ENCODE results near the gene ZNF652.
A peak's percentile ranks its signal among the peaks of the same experiment; 100 is the strongest.
"Not testable (repeated sequence)": the region's sequence is repeated elsewhere in the genome, so short reads cannot be mapped to it uniquely, and the experiment has no call there.

Gene ZNF652

DNA sequence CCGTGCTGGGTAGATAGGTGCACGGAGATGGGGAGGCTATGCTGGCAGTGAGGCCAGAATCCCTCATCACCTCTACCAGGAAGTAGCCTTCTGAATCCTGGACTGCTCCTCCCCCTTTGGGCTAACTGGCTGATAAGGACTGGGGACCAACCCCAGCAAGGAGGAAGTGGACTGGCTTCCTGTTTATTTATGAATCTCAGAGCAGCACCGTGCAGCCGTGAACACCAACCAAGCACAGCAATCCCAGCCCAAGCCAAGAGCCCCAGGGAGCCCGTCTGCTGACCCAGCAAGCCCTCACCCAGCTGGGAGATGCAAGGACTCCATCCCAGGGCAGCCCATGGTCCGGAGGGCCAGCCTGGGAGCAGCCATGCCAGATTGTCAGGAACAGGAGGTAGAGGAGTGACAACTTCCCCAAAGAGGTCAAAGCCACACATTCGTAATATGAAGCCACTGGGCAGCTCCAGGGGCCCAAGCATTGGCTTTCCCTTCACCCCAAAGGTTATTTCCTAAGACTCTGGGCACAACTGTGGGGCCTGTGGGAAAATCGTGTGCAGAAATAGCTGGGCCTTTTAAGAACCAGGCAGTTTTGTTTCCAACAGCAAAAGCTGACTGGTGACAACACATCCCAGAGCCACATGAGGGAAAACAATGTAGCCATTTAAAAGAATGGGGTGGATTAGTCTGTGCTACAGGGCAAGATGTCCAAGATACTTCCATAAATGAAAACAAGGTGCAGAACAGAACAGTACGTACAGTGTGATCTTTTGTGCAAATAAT is 28.7 kb upstream of the ZNF652 start:
- Histone ChIP-seq H3F3A (ENCODE audit: control insufficient read depth, insufficient read depth) (0 out of 2 replicates have a peak, but pooled peaks cover 4% of the 10 kb centered on the region), H3K9me2 (replicated peaks; ENCODE audit: control insufficient read depth, low read length) (no peaks in the 10 kb centered on the region), H3K4me1 (ENCODE audit: control insufficient read depth, low read length) (peaks cover 59% of the 10 kb centered on the region), H3K27ac (ENCODE audit: low read depth, low read length) (peak overlapping the region; percentile 83), H3K79me2 (ENCODE audit: control insufficient read depth, low read length) (no peaks in the 10 kb centered on the region), H3K27me3 (ENCODE audit: control insufficient read depth, low read length) (no peaks in the 10 kb centered on the region), H4K20me1 (ENCODE audit: control insufficient read depth, insufficient read depth, low read depth, low read length) (no peaks in the 10 kb centered on the region), H3K4me3 (ENCODE audit: low read length) (peak overlapping the region; percentile 73), H3K36me3 (ENCODE audit: control insufficient read depth, low read length) (no peaks in the 10 kb centered on the region), H3K4me2 (ENCODE audit: low read length) (peak overlapping the region; percentile 95), H3K9me3 (ENCODE audit: control insufficient read depth, insufficient read depth, low read length) (no peaks in the 10 kb centered on the region)
- TF ChIP-seq, protein P1, sequence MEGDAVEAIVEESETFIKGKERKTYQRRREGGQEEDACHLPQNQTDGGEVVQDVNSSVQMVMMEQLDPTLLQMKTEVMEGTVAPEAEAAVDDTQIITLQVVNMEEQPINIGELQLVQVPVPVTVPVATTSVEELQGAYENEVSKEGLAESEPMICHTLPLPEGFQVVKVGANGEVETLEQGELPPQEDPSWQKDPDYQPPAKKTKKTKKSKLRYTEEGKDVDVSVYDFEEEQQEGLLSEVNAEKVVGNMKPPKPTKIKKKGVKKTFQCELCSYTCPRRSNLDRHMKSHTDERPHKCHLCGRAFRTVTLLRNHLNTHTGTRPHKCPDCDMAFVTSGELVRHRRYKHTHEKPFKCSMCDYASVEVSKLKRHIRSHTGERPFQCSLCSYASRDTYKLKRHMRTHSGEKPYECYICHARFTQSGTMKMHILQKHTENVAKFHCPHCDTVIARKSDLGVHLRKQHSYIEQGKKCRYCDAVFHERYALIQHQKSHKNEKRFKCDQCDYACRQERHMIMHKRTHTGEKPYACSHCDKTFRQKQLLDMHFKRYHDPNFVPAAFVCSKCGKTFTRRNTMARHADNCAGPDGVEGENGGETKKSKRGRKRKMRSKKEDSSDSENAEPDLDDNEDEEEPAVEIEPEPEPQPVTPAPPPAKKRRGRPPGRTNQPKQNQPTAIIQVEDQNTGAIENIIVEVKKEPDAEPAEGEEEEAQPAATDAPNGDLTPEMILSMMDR (IDR thresholded peaks at IDR 0.05; ENCODE audit: low read depth, low read length, poor library complexity, severe bottlenecking), result no peak
- TF ChIP-seq EZH2phosphoT487 (IDR thresholded peaks at IDR 0.05; ENCODE audit: borderline replicate concordance, low read length), result no peak

DNA sequence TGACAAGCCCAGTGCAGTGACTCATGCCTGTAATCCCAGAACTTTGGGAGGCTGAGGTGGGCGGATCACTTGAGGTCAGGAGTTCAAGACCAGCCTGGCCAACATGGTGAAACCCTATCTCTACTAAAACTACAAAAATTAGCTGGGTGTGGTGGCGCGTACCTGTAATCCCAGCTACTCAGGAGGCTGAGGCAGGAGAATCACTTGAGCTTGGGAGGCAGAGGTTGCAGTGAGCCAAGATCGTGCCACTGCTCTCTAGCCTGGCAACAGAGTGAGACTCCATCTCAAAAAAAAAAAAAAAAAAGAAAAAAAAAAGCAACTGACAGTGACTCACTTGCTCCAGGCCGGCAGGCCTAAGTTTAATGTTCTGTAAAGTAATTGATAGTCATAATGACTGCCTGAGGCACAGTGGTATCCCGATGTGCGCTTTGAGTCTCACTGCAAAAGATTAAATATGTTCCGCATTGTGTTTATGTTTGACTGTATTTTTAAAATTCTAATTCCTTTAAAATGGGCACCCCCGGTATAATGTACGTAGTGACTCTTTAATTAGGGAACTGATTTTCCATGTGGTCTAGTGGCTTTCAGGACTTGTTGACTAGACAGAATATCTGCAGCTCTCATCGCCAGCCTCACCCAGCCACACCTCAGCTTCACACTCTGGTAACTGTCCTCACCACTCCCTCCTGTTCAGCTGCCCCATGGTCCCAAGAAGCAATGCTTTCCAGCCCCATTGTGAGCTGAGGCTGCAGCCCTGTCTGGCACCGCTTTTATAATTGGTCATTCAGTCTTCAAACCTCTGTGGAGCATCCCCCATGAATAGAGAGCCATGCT is 27.7 kb upstream of the ZNF652 start:
- not testable (repeated sequence) for H4K20me1 ChIP-seq (ENCODE audit: control insufficient read depth, insufficient read depth, low read depth, low read length); H3K27me3 ChIP-seq (ENCODE audit: control insufficient read depth, low read length); H3K36me3 ChIP-seq (ENCODE audit: control insufficient read depth, low read length); H3F3A ChIP-seq (ENCODE audit: control insufficient read depth, insufficient read depth); H3K9me3 ChIP-seq (ENCODE audit: control insufficient read depth, insufficient read depth, low read length); H3K9me2 ChIP-seq (replicated peaks; ENCODE audit: control insufficient read depth, low read length); H3K79me2 ChIP-seq (ENCODE audit: control insufficient read depth, low read length)
- peak overlapping the region; percentile 83 for H3K27ac ChIP-seq (ENCODE audit: low read depth, low read length)
- H3K4me2 ChIP-seq (ENCODE audit: low read length), result peak overlapping the region; percentile 95
- H3K4me3 ChIP-seq (ENCODE audit: low read length), result peak overlapping the region; percentile 73
- H3K4me1 ChIP-seq (ENCODE audit: control insufficient read depth, low read length), result peaks cover 57% of the 10 kb centered on the region

DNA sequence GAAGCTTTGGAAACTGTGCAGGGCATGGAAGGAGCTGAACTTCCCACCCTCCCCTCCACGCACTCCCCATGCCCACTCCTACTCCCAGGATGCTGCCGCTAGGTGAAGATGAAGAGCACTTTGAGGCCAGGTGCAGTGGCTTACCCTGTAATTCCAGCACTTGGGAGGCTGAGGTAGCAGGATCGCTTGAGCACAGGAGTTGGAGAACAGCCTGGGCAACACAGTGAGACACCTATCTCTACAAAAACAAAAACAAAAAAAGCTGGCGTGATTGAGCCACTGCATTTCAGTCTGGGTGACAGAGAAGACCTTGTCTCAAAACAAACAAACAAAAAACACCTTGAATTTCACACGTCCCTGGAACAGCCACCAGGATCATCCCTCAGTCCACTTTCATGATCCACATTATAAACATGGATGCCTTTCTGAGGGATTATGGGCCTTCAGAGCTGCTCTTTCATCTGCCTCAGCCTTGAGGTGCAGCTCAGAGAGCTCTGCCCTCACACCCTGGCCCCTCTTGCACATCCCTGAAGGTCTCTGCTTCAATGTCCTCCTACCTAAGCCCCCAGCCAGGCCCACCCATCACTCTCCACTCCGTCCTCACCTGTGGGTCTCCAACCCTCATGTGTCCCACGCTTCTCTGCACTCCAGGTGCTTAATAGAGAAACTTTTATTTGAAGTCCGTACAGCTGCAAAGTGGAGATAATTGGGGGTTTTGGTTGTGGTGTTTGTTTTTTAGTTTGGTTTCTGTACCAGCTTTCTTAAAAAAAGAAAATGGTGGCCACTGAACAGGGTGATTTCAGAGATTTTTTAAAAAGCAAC is 26.9 kb upstream of the ZNF652 start:
- TF ChIP-seq EZH2phosphoT487 (IDR thresholded peaks at IDR 0.05; ENCODE audit: borderline replicate concordance, low read length), result no peak
- TF ChIP-seq, protein P1 (IDR thresholded peaks at IDR 0.05; ENCODE audit: low read depth, low read length, poor library complexity, severe bottlenecking), result no peak
- peak overlapping the region; percentile 69 for H3K4me3 ChIP-seq (ENCODE audit: low read length)
- no peaks in the 10 kb centered on the region for H3K27me3 ChIP-seq (ENCODE audit: control insufficient read depth, low read length)
- H3F3A ChIP-seq (ENCODE audit: control insufficient read depth, insufficient read depth), result peaks cover 7% of the 10 kb centered on the region; the same call in 1 of the 2 replicates
- H3K79me2 ChIP-seq (ENCODE audit: control insufficient read depth, low read length), result no peaks in the 10 kb centered on the region
- H4K20me1 ChIP-seq (ENCODE audit: control insufficient read depth, insufficient read depth, low read depth, low read length), result no peaks in the 10 kb centered on the region
- H3K36me3 ChIP-seq (ENCODE audit: control insufficient read depth, low read length), result no peaks in the 10 kb centered on the region
- no peaks in the 10 kb centered on the region for H3K9me2 ChIP-seq (replicated peaks; ENCODE audit: control insufficient read depth, low read length)
- peaks cover 51% of the 10 kb centered on the region for H3K4me1 ChIP-seq (ENCODE audit: control insufficient read depth, low read length)
- H3K27ac ChIP-seq (ENCODE audit: low read depth, low read length), result peak overlapping the region; percentile 83
- H3K9me3 ChIP-seq (ENCODE audit: control insufficient read depth, insufficient read depth, low read length), result no peaks in the 10 kb centered on the region
- H3K4me2 ChIP-seq (ENCODE audit: low read length), result peak overlapping the region; percentile 95
